Measurements from ENCODE around the gene ARSI.

- no peak for TF ChIP-seq EZH2phosphoT487 (IDR thresholded peaks at IDR 0.05)
- TF ChIP-seq, protein P1, sequence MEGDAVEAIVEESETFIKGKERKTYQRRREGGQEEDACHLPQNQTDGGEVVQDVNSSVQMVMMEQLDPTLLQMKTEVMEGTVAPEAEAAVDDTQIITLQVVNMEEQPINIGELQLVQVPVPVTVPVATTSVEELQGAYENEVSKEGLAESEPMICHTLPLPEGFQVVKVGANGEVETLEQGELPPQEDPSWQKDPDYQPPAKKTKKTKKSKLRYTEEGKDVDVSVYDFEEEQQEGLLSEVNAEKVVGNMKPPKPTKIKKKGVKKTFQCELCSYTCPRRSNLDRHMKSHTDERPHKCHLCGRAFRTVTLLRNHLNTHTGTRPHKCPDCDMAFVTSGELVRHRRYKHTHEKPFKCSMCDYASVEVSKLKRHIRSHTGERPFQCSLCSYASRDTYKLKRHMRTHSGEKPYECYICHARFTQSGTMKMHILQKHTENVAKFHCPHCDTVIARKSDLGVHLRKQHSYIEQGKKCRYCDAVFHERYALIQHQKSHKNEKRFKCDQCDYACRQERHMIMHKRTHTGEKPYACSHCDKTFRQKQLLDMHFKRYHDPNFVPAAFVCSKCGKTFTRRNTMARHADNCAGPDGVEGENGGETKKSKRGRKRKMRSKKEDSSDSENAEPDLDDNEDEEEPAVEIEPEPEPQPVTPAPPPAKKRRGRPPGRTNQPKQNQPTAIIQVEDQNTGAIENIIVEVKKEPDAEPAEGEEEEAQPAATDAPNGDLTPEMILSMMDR (IDR thresholded peaks at IDR 0.05) = no peak
Measured at GRCh38 chr5:150296496-150296895, 6.2 kb downstream of the ARSI start.

Data from neural progenitor cell (in vitro differentiated cells).